NT2/D1 (cell line): ENCODE data around the gene HIGD1A.

ENCODE experiments used
- YY1 ChIP-seq: IDR thresholded peaks from 2 replicates; pipeline ENCODE4 v1.6.1; 2011; ENCODE audit not compliant: insufficient read length, insufficient read depth
- ZNF274 ChIP-seq: IDR thresholded peaks from 2 replicates; pipeline ENCODE4 v1.6.1; 2011; ENCODE audit warnings: mild to moderate bottlenecking, low read depth, low read length

- TF ChIP-seq YY1 (no peak), ZNF274 (no peak)
Observed at GRCh38 chr3:42749753-42750231, 54.5 kb downstream of the HIGD1A start.
